Measurements from ENCODE around the gene ZNF101. TPM values are rescaled to one million over a fixed set of nuclear protein-coding genes. Genes with fewer than 3 reads are reported as not detected.
A peak's percentile ranks its signal among the peaks of the same experiment; 100 is the strongest.
"Not testable (repeated sequence)": the region's sequence is repeated elsewhere in the genome, so short reads cannot be mapped to it uniquely, and the experiment has no call there.

The ZNF101 gene
- total RNA-seq, 2 donors from 2014 or later = 67.1 to 77.2 TPM

- not testable (repeated sequence) for H3K27ac Mint-ChIP-seq; H3K27me3 Mint-ChIP-seq (ENCODE audit: low read depth); H3K4me1 Mint-ChIP-seq (ENCODE audit: low read depth); DNase-seq; H3K4me3 Mint-ChIP-seq
- H3K36me3 Mint-ChIP-seq (ENCODE audit: insufficient read depth in 2 of 2) = peaks cover 22 to 44% of the 10 kb centered on the region in 2 donors
- peaks cover 14 to 16% of the 10 kb centered on the region in 2 donors for H3K9me3 Mint-ChIP-seq
- peak in 1 of 2 donors; percentile 6 for ATAC-seq (replicated peaks in 1 of 2)
Measured at GRCh38 chr19:19686119-19686518, 17.5 kb downstream of the ZNF101 start.

DNA sequence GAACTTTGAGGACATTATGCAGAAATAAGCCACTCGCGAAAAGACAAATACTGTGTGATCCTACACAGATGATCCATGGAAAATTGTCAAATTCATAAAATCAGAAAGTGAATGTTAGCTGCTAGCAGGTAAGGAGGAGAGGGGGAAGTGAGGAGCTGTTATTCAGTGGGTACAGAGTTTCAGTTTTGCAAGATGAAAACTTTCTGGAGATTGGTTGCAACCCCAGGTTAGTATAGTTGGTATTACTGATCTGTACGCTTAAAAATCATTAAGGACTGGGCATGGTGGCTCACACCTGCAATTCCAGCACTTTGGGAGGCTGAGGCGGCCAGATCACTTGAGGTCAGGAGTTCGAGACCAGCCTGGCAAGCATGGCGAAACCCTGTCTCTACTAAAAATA, 17.9 kb downstream of the ZNF101 start:
- Mint-ChIP-seq H3K4me3 (no peak overlapping the region), H3K27ac (no peak overlapping the region), H3K36me3 (ENCODE audit: insufficient read depth in 2 of 2) (peaks cover 21 to 43% of the 10 kb centered on the region in 2 donors), H3K4me1 (ENCODE audit: low read depth) (no peaks in the 10 kb centered on the region), H3K9me3 (peaks cover 14 to 15% of the 10 kb centered on the region in 2 donors), H3K27me3 (ENCODE audit: low read depth) (no peaks in the 10 kb centered on the region)
- DNase-seq (no peak), ATAC-seq (replicated peaks in 1 of 2) (peak in 1 of 2 donors; percentile 28)

GRCh38 chr19:19687090-19687489, 18.5 kb downstream of the ZNF101 start:
- no peaks in the 10 kb centered on the region for H3K4me1 Mint-ChIP-seq (ENCODE audit: low read depth)
- no peak overlapping the region for H3K4me3 Mint-ChIP-seq
- H3K36me3 Mint-ChIP-seq (ENCODE audit: insufficient read depth in 2 of 2) = peaks cover 21 to 42% of the 10 kb centered on the region in 2 donors
- no peak for DNase-seq
- peaks cover 14 to 15% of the 10 kb centered on the region in 2 donors for H3K9me3 Mint-ChIP-seq
- H3K27me3 Mint-ChIP-seq (ENCODE audit: low read depth) = no peaks in the 10 kb centered on the region
- ATAC-seq (replicated peaks in 1 of 2) = peak; percentile 59
- H3K27ac Mint-ChIP-seq = no peak overlapping the region

DNA sequence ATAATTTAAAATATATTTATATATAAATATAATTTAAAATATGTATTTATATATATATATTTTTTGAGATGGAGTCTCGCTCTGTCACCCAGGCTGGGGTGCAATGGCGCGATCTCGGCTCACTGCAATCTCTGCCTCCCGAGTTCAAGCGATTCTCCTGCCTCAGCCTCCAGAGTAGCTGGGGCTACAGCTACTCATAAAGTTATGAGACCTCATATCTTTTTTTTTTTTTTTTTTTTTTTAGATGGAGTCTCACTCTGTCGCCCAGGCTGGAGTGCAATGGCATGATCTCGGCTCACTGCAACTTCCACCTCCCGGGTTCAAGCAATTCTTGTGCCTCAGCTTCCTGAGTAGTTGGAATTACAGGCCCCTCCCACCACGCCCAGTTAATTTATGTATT, 20.4 kb downstream of the ZNF101 start:
- not testable (repeated sequence) for H3K27me3 Mint-ChIP-seq (ENCODE audit: low read depth); H3K4me3 Mint-ChIP-seq; H3K4me1 Mint-ChIP-seq (ENCODE audit: low read depth); DNase-seq; H3K27ac Mint-ChIP-seq
- peaks cover 12 to 23% of the 10 kb centered on the region in 2 donors for H3K36me3 Mint-ChIP-seq (ENCODE audit: insufficient read depth in 2 of 2)
- ATAC-seq (replicated peaks in 1 of 2) = peak; percentile 10 to 52
- H3K9me3 Mint-ChIP-seq = peaks cover 8 to 11% of the 10 kb centered on the region in 2 donors

DNA sequence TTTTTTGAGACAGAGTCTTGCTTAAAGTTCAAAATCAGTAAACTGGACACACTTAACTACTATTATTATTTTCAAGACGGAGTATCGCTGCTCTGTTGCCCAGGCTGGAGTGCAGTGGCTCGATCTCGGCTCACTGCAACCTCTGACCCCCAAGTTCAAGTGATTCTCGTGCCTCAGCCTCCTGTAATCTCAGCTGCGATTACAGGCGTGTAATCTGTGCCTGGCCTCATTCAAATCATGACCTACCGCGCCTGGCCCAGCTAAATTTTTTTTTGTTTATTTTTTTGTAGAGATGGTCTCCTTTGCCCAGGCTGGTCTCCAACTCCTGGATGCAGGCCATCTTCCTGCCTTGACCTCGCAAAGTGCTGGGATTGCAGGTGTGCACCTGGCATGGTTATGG, 23.0 kb downstream of the ZNF101 start:
- Mint-ChIP-seq H3K4me3 (no peak overlapping the region), H3K36me3 (ENCODE audit: insufficient read depth in 2 of 2) (peaks cover 9 to 10% of the 10 kb centered on the region in 2 donors), H3K9me3 (peaks cover 2 to 8% of the 10 kb centered on the region in 2 donors), H3K4me1 (ENCODE audit: low read depth) (no peaks in the 10 kb centered on the region), H3K27ac (no peak overlapping the region), H3K27me3 (ENCODE audit: low read depth) (no peaks in the 10 kb centered on the region)
- ATAC-seq (replicated peaks in 1 of 2) = no peak
- DNase-seq = no peak

GRCh38 chr19:19696386-19696785, 27.7 kb downstream of the ZNF101 start:
- peaks cover 12 to 21% of the 10 kb centered on the region in 2 donors for H3K36me3 Mint-ChIP-seq (ENCODE audit: insufficient read depth in 2 of 2)
- ATAC-seq (replicated peaks in 1 of 2) = no peak

DNA sequence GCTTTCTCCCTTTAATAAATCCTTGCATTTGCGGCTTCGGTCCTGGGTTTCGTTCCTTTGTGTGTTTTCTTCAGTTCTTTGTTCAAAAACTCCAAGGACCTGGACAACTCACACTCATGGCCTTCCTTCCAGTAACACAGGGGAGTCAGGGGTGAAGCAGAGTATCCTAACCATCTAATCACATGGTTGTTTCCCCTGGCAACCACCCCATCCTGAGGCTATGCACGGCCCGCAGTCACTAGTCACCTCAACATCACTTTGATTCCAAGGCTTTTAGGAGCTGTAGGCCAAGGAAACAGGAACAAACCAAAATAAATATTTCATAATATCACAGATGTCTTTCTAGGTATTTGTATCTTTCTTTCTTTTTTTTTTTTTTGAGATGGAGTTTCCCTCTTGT, 28.9 kb downstream of the ZNF101 start:
- Mint-ChIP-seq H3K4me3 (no peak overlapping the region), H3K27ac (no peak overlapping the region), H3K9me3 (peaks cover 2 to 9% of the 10 kb centered on the region in 2 donors), H3K27me3 (ENCODE audit: low read depth) (no peaks in the 10 kb centered on the region), H3K4me1 (ENCODE audit: low read depth) (no peaks in the 10 kb centered on the region), H3K36me3 (ENCODE audit: insufficient read depth in 2 of 2) (peaks cover 12 to 21% of the 10 kb centered on the region in 2 donors)
- ATAC-seq (replicated peaks in 1 of 2) (no peak), DNase-seq (no peak)

More at GRCh38 chr19:19696386-19696785, 27.7 kb downstream of the ZNF101 start:
- H3K4me3 Mint-ChIP-seq = no peak overlapping the region
- no peak overlapping the region for H3K27ac Mint-ChIP-seq
- H3K4me1 Mint-ChIP-seq (ENCODE audit: low read depth) = no peaks in the 10 kb centered on the region
- no peaks in the 10 kb centered on the region for H3K27me3 Mint-ChIP-seq (ENCODE audit: low read depth)
- DNase-seq = no peak
- H3K9me3 Mint-ChIP-seq = peaks cover 0 to 5% of the 10 kb centered on the region in 2 donors

GRCh38 chr19:19700493-19700892, 31.9 kb downstream of the ZNF101 start:
- H3K27me3 Mint-ChIP-seq (ENCODE audit: low read depth); DNase-seq; H3K4me3 Mint-ChIP-seq; ATAC-seq (replicated peaks in 1 of 2); H3K4me1 Mint-ChIP-seq (ENCODE audit: low read depth); H3K27ac Mint-ChIP-seq: not testable (repeated sequence)
- Mint-ChIP-seq H3K36me3 (ENCODE audit: insufficient read depth in 2 of 2) (peaks cover 18 to 44% of the 10 kb centered on the region in 2 donors), H3K9me3 (peaks cover 6 to 12% of the 10 kb centered on the region in 2 donors)

DNA sequence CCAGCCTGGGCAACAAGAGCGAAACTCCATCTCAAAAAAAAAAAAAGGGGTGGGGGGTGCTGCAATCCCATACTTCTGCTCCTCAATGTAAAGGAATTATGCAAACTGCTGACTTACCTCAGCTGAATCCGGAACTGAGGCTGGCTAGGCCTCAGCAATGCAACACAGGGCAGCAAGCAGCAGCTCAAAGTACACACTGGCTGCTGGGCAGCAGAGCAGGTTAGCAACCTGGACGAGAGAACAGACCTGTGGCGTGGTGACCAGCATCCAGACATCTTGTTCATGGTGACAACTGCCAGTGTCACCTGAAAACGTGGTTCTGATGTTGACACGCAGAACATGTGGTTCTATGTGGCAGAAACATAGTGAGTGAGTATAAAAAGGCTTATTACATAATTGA, 36.2 kb downstream of the ZNF101 start:
- Mint-ChIP-seq H3K9me3 (peaks cover 13 to 33% of the 10 kb centered on the region in 2 donors), H3K27ac (no peak overlapping the region), H3K27me3 (ENCODE audit: low read depth) (no peaks in the 10 kb centered on the region), H3K36me3 (ENCODE audit: insufficient read depth in 2 of 2) (peaks cover 30 to 59% of the 10 kb centered on the region in 2 donors), H3K4me3 (no peak overlapping the region), H3K4me1 (ENCODE audit: low read depth) (no peaks in the 10 kb centered on the region)
- DNase-seq (no peak), ATAC-seq (replicated peaks in 1 of 2) (no peak)

GRCh38 chr19:19710506-19710905, 41.9 kb downstream of the ZNF101 start:
- H3K9me3 Mint-ChIP-seq = peaks cover 15 to 39% of the 10 kb centered on the region in 2 donors

DNA sequence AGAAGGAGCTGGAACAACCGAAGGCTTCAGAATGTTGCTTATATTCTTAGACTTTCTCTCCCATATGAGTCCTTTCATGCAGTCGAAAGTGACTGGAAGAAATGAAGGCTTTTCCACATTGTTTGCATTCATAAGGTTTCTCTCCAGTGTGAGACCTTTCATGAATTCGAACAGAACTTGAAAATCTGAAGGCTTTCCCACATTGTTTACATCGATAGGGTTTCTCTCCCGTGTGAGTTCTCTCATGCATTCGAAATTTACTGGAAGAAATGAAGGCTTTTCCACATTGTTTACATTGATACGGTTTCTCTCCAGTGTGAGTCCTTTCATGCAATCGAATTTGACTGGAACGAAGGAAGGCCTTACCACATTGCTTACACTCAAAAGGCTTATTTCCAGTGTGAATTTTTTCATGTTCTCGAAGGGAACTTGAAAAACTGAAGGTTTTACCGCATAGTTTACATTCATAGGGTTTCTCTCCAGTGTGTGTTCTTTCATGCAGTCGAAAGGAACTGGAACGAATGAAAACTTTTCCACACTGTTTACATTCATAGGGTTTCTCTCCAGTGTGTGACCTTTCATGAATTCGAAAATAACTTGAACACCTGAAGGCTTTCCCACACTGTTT, 42.8 kb downstream of the ZNF101 start:
- Mint-ChIP-seq H3K9me3 (peaks cover 15 to 38% of the 10 kb centered on the region in 2 donors), H3K4me3 (no peak overlapping the region), H3K4me1 (ENCODE audit: low read depth) (no peaks in the 10 kb centered on the region), H3K27ac (peak overlapping the region; percentile 75), H3K36me3 (ENCODE audit: insufficient read depth in 2 of 2) (peaks cover 54 to 83% of the 10 kb centered on the region in 2 donors), H3K27me3 (ENCODE audit: low read depth) (no peaks in the 10 kb centered on the region)
- DNase-seq (no peak), ATAC-seq (replicated peaks in 1 of 2) (no peak)

More at GRCh38 chr19:19710506-19710905, 41.9 kb downstream of the ZNF101 start:
- H3K4me1 Mint-ChIP-seq (ENCODE audit: low read depth) = no peaks in the 10 kb centered on the region
- ATAC-seq (replicated peaks in 1 of 2) = no peak
- no peak overlapping the region for H3K27ac Mint-ChIP-seq
- no peaks in the 10 kb centered on the region for H3K27me3 Mint-ChIP-seq (ENCODE audit: low read depth)
- H3K4me3 Mint-ChIP-seq = no peak overlapping the region
- DNase-seq = no peak
- H3K36me3 Mint-ChIP-seq (ENCODE audit: insufficient read depth in 2 of 2) = peaks cover 50 to 80% of the 10 kb centered on the region in 2 donors

DNA sequence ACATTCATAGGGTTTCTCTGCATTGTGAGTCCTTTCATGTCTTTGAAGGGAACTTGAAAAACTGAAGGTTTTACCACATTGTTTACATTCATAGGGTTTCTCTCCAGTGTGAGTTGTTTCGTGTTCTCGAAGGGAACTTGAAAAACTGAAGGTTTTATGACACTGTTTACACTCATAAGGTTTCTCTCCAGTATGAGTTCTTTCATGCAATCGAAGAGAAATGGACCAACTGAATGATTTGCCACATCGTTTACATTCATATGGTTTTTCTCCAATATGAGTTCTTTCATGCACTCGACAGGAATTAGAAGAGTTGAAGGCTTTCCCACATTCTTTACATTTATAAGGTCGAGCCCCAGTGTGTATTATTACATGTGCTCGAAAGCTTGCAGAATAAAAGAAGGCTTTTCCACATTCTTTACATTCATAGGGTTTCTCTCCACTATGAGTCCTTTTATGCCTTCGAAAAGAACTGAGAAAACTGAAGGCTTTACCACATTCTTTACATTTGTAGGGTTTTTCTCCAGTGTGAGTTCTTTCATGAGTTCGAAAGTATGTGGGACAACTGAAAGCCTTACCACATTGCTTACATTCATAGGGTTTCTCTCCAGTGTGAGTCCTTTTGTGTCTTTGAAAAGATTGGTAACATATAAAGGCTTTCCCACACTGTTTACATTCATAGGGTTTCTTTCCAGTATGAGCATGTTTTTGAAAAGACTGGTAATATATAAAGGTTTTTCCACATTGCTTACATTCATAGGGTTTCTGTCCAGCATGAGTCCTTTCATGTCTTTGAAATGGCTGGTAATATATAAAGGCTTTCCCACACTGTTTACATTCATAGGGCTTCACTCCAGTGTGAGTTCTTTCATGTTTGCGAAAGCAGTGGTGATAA, 43.5 kb downstream of the ZNF101 start:
- H3K27ac Mint-ChIP-seq = peak overlapping the region; percentile 77
- H3K9me3 Mint-ChIP-seq = peaks cover 18 to 37% of the 10 kb centered on the region in 2 donors
- no peak overlapping the region for H3K4me3 Mint-ChIP-seq
- no peaks in the 10 kb centered on the region for H3K27me3 Mint-ChIP-seq (ENCODE audit: low read depth)
- H3K4me1 Mint-ChIP-seq (ENCODE audit: low read depth) = no peaks in the 10 kb centered on the region
- no peak for DNase-seq
- ATAC-seq (replicated peaks in 1 of 2) = no peak
- peaks cover 55 to 89% of the 10 kb centered on the region in 2 donors for H3K36me3 Mint-ChIP-seq (ENCODE audit: insufficient read depth in 2 of 2)

GRCh38 chr19:19719798-19720197, 51.2 kb downstream of the ZNF101 start:
- DNase-seq (no peak), ATAC-seq (replicated peaks in 1 of 2) (no peak)
- H3K27me3 Mint-ChIP-seq (ENCODE audit: low read depth) = no peaks in the 10 kb centered on the region
- no peaks in the 10 kb centered on the region for H3K4me1 Mint-ChIP-seq (ENCODE audit: low read depth)
- no peak overlapping the region for H3K4me3 Mint-ChIP-seq
- peaks cover 58 to 83% of the 10 kb centered on the region in 2 donors for H3K36me3 Mint-ChIP-seq (ENCODE audit: insufficient read depth in 2 of 2)
- H3K27ac Mint-ChIP-seq = no peak overlapping the region
- H3K9me3 Mint-ChIP-seq = peaks cover 38 to 50% of the 10 kb centered on the region in 2 donors
